SK-N-SH (cell line): ENCODE results near the gene ANAPC5.
"Not testable (repeated sequence)": the region's sequence is repeated elsewhere in the genome, so short reads cannot be mapped to it uniquely, and the experiment has no call there.

Source experiments
- CTCF ChIP-seq: fragments of 200-600 bp; sonication (generic); IDR thresholded peaks from 2 replicates; pipeline ENCODE4 v1.6.1; 2017; ENCODE audit warnings: antibody characterized with exemption, mild to moderate bottlenecking, moderate library complexity
- FOXJ3 ChIP-seq: sonication (generic); formaldehyde crosslinking; IDR thresholded peaks from 2 replicates; pipeline ENCODE4 v1.5.1; 2020; ENCODE audit warnings: mild to moderate bottlenecking, missing genetic modification reagents
- MAX ChIP-seq: IDR thresholded peaks from 2 replicates; pipeline ENCODE4 v1.4.0; 2012; ENCODE audit warnings: low read depth
- MEF2A ChIP-seq: IDR thresholded peaks from 2 replicates; pipeline ENCODE4 v1.4.0; 2012; ENCODE audit warnings: low read depth, borderline replicate concordance
- NFIC ChIP-seq: IDR thresholded peaks from 2 replicates; pipeline ENCODE4 v1.4.0; 2012; ENCODE audit warnings: borderline replicate concordance
- RCOR1 ChIP-seq: fragments of 150-350 bp; IDR thresholded peaks from 2 replicates; pipeline ENCODE4 v1.6.1; 2017; ENCODE audit warnings: antibody characterized with exemption, low read length
- SMC3 ChIP-seq: IDR thresholded peaks from 2 replicates; pipeline ENCODE4 v1.6.1; 2012; ENCODE audit warnings: low read depth, low read length, improper control_type of control experiment
- TAF1 ChIP-seq: IDR thresholded peaks from 2 replicates; pipeline ENCODE4 v1.6.1; 2012; ENCODE audit warnings: low read depth, mild to moderate bottlenecking, low read length, moderate library complexity, borderline replicate concordance
- YY1 ChIP-seq: IDR thresholded peaks from 2 replicates; pipeline ENCODE4 v1.4.0; 2012; ENCODE audit warnings: low read depth, mild to moderate bottlenecking

- TF ChIP-seq NFIC, CTCF, RCOR1, TAF1, SMC3, FOXJ3, YY1, MAX, MEF2A: not testable (repeated sequence)
Measured at GRCh38 chr12:121298411-121298810, 53.8 kb downstream of the ANAPC5 start.
